ENCODE measurements around the gene HSPB6. TPM values are rescaled to one million over a fixed set of nuclear protein-coding genes. Genes with fewer than 3 reads are reported as not detected.

HSPB6 gene
- total RNA-seq, 1 experiment from 2014 or later = 0.87 TPM

DNA sequence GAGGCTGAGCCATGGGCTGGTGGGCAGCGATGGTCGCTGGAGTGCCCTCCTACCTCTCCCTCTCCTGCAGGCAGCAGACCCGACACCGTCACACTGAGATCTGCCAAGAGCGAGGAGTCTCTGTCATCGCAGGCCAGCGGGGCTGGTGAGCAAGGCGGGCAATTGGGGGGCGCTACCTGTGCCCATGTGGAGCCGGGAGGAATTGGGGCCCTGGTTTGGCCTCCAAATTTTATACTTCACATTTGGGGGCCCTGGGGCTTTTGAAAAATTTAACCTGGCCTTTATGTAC, 28.5 kb upstream of the HSPB6 start:
- Histone ChIP-seq H3K9me3 (ENCODE audit: control insufficient read depth, insufficient read depth, low read depth, low read length) (no peaks in the 10 kb centered on the region), H3K36me3 (ENCODE audit: control insufficient read depth, insufficient read depth, low read length) (no peaks in the 10 kb centered on the region), H3K27ac (ENCODE audit: low read length) (no peak overlapping the region), H3K4me1 (ENCODE audit: control insufficient read depth, insufficient read depth, low read length) (no peaks in the 10 kb centered on the region; the same call in 1 of the 2 replicates), H3K4me3 (ENCODE audit: low read depth in 2 of 2, low read length in 2 of 2) (no peak overlapping the region), H3K27me3 (ENCODE audit: control insufficient read depth, insufficient read depth, low read length) (no peaks in the 10 kb centered on the region)
- ChIA-PET CTCF (no interaction called here), POLR2A (no interaction called here)
- no peak for TF ChIP-seq CTCF (IDR thresholded peaks at IDR 0.05)
- ATAC-seq (no peak), DNase-seq (ENCODE audit: low read depth, low spot score) (no peak)
- intact Hi-C loops (cut with micrococcal nuclease; ENCODE audit: unreplicated experiment) (no loop called here), in situ Hi-C loops (cut with HindIII; ENCODE audit: low pct_unique_long_range_greater_than_20kb, low sequenced_read_pairs) (no loop called here)
- no TSS peak for BruUV-seq (replicated peaks)

GRCh38 chr19:35784503-35785338, 27.9 kb upstream of the HSPB6 start:
- Histone ChIP-seq H3K27ac (ENCODE audit: low read length) (no peak overlapping the region), H3K4me3 (ENCODE audit: low read depth in 2 of 2, low read length in 2 of 2) (no peak overlapping the region), H3K4me1 (ENCODE audit: control insufficient read depth, insufficient read depth, low read length) (no peaks in the 10 kb centered on the region; the same call in 1 of the 2 replicates), H3K9me3 (ENCODE audit: control insufficient read depth, insufficient read depth, low read depth, low read length) (no peaks in the 10 kb centered on the region), H3K27me3 (ENCODE audit: control insufficient read depth, insufficient read depth, low read length) (no peaks in the 10 kb centered on the region), H3K36me3 (ENCODE audit: control insufficient read depth, insufficient read depth, low read length) (no peaks in the 10 kb centered on the region)
- CTCF ChIA-PET = interaction anchor here (0.6 to 0.7 kb wide), 2 partner anchors 23 to 35 kb away, joined by 4 read pairs; no protein-coding TSS in a partner anchor
- no peak for TF ChIP-seq POLR2AphosphoS5 (IDR thresholded peaks at IDR 0.05; ENCODE audit: low read depth, low read length)
- no peak for TF ChIP-seq CTCF (IDR thresholded peaks at IDR 0.05)
- no peak for TF ChIP-seq SIN3A (IDR thresholded peaks at IDR 0.05; ENCODE audit: borderline replicate concordance, insufficient read depth, low read depth, low read length)
- TF ChIP-seq, protein P1, sequence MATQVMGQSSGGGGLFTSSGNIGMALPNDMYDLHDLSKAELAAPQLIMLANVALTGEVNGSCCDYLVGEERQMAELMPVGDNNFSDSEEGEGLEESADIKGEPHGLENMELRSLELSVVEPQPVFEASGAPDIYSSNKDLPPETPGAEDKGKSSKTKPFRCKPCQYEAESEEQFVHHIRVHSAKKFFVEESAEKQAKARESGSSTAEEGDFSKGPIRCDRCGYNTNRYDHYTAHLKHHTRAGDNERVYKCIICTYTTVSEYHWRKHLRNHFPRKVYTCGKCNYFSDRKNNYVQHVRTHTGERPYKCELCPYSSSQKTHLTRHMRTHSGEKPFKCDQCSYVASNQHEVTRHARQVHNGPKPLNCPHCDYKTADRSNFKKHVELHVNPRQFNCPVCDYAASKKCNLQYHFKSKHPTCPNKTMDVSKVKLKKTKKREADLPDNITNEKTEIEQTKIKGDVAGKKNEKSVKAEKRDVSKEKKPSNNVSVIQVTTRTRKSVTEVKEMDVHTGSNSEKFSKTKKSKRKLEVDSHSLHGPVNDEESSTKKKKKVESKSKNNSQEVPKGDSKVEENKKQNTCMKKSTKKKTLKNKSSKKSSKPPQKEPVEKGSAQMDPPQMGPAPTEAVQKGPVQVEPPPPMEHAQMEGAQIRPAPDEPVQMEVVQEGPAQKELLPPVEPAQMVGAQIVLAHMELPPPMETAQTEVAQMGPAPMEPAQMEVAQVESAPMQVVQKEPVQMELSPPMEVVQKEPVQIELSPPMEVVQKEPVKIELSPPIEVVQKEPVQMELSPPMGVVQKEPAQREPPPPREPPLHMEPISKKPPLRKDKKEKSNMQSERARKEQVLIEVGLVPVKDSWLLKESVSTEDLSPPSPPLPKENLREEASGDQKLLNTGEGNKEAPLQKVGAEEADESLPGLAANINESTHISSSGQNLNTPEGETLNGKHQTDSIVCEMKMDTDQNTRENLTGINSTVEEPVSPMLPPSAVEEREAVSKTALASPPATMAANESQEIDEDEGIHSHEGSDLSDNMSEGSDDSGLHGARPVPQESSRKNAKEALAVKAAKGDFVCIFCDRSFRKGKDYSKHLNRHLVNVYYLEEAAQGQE (IDR thresholded peaks at IDR 0.05; ENCODE audit: insufficient read depth in 1 of 2, low read depth in 2 of 2, low read length in 1 of 2) = no peak
- TF ChIP-seq TCF7L2 (IDR thresholded peaks at IDR 0.05; ENCODE audit: low read depth, low read length) = no peak
- BruUV-seq (replicated peaks) = no TSS peak
- in situ Hi-C loops (cut with HindIII; ENCODE audit: low pct_unique_long_range_greater_than_20kb, low sequenced_read_pairs) (no loop called here), intact Hi-C loops (cut with micrococcal nuclease; ENCODE audit: unreplicated experiment) (no loop called here)
- POLR2A ChIA-PET = interaction anchor here (0.7 kb wide), 1 partner anchor 71 kb away, joined by 15 read pairs; no protein-coding TSS in a partner anchor
- ATAC-seq (no peak), DNase-seq (ENCODE audit: low read depth, low spot score) (no peak)
